Panc1 (cell line): ENCODE results near the gene CORO2A.

Source experiments
- POLR2AphosphoS5 ChIP-seq: IDR thresholded peaks from 2 replicates; pipeline ENCODE4 v1.6.1; 2012; ENCODE audit warnings: mild to moderate bottlenecking, low read depth, low read length, moderate library complexity
- TCF7L2 ChIP-seq: IDR thresholded peaks from 2 replicates; pipeline ENCODE4 v1.6.1; 2011; ENCODE audit warnings: mild to moderate bottlenecking, low read depth, low read length, inconsistent platforms
- TF ChIP-seq, protein P1 (sequence below): fragments of 450-650 bp; IDR thresholded peaks from 2 replicates; pipeline ENCODE4 v1.5.1; 2017; ENCODE audit warnings: mild to moderate bottlenecking
- TF ChIP-seq, protein P2 (sequence below), 2 experiments: IDR thresholded peaks; 2 replicates each; pipeline ENCODE4 v1.6.1; 2011 to 2012; ENCODE audit warnings: low read depth in 2 of 2, control low read depth in 1 of 2, low read length in 1 of 2, mild to moderate bottlenecking in 1 of 2, moderate library complexity in 1 of 2; ENCODE audit not compliant: insufficient read depth in 1 of 2

DNA sequence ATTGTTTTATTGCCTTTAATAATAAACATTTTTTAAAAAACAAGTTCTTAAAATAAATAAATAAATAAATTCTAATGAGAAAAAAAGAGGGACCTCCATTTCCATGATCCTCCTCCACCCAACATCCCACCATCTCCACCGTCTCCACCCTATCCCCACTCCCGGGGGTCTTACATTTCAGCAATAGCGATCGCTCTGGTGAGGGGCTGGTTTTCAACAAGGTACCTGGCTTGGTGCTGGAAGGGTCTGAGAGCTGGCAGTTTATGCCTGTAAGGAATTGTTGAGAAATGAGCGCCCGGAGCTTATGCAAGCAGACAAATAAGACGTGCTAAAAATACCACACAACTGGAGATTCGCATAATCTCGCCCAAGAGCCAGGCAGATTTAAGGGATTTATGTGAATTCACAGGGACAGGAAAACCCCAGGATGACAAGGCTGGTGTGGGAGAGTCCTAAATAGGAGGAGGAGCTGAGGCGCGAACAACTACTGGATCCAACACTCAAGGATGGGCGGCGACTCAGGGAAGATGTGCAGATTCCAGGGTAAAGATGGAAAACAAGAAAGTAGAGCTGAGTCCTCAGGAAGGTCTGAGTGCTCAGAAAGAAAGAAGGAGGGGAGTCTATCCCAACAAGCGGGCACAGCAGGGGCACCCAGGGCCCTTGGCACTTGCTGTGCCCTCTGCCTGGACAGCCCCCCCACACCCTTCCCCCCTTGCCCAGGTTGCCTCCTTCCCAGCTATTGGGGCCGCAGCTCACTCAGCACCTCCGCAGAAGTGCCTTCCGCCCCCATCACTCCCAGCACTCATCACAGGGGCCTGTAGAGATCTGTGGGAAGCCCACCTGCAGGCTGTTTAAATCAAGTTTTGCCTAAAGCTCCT is 100.5 kb downstream of the CORO2A start:
- TF ChIP-seq, protein P1, sequence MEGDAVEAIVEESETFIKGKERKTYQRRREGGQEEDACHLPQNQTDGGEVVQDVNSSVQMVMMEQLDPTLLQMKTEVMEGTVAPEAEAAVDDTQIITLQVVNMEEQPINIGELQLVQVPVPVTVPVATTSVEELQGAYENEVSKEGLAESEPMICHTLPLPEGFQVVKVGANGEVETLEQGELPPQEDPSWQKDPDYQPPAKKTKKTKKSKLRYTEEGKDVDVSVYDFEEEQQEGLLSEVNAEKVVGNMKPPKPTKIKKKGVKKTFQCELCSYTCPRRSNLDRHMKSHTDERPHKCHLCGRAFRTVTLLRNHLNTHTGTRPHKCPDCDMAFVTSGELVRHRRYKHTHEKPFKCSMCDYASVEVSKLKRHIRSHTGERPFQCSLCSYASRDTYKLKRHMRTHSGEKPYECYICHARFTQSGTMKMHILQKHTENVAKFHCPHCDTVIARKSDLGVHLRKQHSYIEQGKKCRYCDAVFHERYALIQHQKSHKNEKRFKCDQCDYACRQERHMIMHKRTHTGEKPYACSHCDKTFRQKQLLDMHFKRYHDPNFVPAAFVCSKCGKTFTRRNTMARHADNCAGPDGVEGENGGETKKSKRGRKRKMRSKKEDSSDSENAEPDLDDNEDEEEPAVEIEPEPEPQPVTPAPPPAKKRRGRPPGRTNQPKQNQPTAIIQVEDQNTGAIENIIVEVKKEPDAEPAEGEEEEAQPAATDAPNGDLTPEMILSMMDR: no peak
- no peak for TF ChIP-seq POLR2AphosphoS5
- no peak for TF ChIP-seq TCF7L2
- TF ChIP-seq, protein P2, sequence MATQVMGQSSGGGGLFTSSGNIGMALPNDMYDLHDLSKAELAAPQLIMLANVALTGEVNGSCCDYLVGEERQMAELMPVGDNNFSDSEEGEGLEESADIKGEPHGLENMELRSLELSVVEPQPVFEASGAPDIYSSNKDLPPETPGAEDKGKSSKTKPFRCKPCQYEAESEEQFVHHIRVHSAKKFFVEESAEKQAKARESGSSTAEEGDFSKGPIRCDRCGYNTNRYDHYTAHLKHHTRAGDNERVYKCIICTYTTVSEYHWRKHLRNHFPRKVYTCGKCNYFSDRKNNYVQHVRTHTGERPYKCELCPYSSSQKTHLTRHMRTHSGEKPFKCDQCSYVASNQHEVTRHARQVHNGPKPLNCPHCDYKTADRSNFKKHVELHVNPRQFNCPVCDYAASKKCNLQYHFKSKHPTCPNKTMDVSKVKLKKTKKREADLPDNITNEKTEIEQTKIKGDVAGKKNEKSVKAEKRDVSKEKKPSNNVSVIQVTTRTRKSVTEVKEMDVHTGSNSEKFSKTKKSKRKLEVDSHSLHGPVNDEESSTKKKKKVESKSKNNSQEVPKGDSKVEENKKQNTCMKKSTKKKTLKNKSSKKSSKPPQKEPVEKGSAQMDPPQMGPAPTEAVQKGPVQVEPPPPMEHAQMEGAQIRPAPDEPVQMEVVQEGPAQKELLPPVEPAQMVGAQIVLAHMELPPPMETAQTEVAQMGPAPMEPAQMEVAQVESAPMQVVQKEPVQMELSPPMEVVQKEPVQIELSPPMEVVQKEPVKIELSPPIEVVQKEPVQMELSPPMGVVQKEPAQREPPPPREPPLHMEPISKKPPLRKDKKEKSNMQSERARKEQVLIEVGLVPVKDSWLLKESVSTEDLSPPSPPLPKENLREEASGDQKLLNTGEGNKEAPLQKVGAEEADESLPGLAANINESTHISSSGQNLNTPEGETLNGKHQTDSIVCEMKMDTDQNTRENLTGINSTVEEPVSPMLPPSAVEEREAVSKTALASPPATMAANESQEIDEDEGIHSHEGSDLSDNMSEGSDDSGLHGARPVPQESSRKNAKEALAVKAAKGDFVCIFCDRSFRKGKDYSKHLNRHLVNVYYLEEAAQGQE (IDR thresholded peaks at IDR 0.05; ENCODE audit: insufficient read depth in 1 of 2, low read depth in 2 of 2, low read length in 1 of 2): no peak
